ENCODE measurements around the gene SNX9. TPM values are rescaled to one million over a fixed set of nuclear protein-coding genes. Genes with fewer than 3 reads are reported as not detected.

Gene SNX9
- total and polyA plus RNA-seq, 10 of the 15 experiments (the other 5 are each of a cell fraction or from before 2014, with no cell fraction given), result 0.03 to 2.0 (median 0.37) TPM

DNA sequence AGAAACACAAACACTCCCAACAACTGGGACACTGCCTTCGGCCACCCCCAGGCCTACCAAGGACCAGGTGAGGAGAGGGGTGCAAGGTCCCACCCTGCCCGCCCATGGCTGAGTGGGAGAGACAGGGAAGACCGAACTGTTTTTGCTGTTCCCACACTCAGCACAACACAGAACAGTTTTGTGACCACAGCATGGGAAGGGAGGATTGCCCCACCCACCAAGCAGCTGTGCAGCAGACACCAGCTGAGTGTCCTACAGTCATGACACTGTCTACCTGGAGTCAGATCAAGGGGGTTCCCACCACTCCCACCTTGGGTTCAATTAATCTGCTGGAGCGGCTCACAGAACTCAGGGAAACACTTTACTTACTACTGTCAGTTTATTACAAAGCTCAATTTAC is 73.9 kb downstream of the SNX9 start:
- ChIA-PET CTCF (interaction anchor here (1.4 to 1.7 kb wide), 2 partner anchors 11 to 23 kb away, joined by 4 read pairs; no protein-coding TSS in a partner anchor), POLR2A (no interaction called here), RAD21 (ENCODE audit: unreplicated experiment) (no interaction called here), SMC1A (ENCODE audit: uncharacterized antibody, unreplicated experiment) (interaction anchor here (0.9 to 1.6 kb wide), 2 partner anchors 16 to 23 kb away, joined by 3 to 4 read pairs; no protein-coding TSS in a partner anchor)
- H3K36me3 ChIP-seq (ENCODE audit: control insufficient read depth in 2 of 2, insufficient read depth in 2 of 2, low read length in 1 of 2), result no peaks in the 10 kb centered on the region
- WGBS (ENCODE audit: insufficient coverage, insufficient replicate concordance, low lambda C conversion rate, missing lambda C conversion rate), result 84% methylated on average over 4 of the region's 4 CpGs
- H3K4me2 ChIP-seq (ENCODE audit: control insufficient read depth, insufficient read depth), result no peak overlapping the region
- no peak overlapping the region for H3K9ac ChIP-seq (ENCODE audit: control insufficient read depth, insufficient read depth, low read length)
- H3K27ac ChIP-seq (ENCODE audit: control insufficient read depth, insufficient read depth), result no peak overlapping the region
- no peaks in the 10 kb centered on the region for H3K79me2 ChIP-seq (ENCODE audit: control insufficient read depth, insufficient read depth, low read length)
- H3K27me3 ChIP-seq (replicated peaks in 1 of 2; ENCODE audit: control insufficient read depth in 2 of 2, insufficient read depth in 2 of 2, low read length in 1 of 2), result no peaks in the 10 kb centered on the region
- no peak for TF ChIP-seq DPF2 (IDR thresholded peaks at IDR 0.05)
- TF ChIP-seq ZNF217 (IDR thresholded peaks at IDR 0.05), result no peak
- no peak for TF ChIP-seq MTA2 (IDR thresholded peaks at IDR 0.05; ENCODE audit: low read depth)
- TF ChIP-seq CBFB (IDR thresholded peaks at IDR 0.05; ENCODE audit: low read depth), result no peak
- no peak for TF ChIP-seq SUPT20H (IDR thresholded peaks at IDR 0.05; ENCODE audit: borderline replicate concordance, control insufficient read depth, low read depth, low read length)
- TF ChIP-seq RELA (IDR thresholded peaks at IDR 0.05; ENCODE audit: borderline replicate concordance, partially characterized antibody), result no peak
- TF ChIP-seq, protein P1, sequence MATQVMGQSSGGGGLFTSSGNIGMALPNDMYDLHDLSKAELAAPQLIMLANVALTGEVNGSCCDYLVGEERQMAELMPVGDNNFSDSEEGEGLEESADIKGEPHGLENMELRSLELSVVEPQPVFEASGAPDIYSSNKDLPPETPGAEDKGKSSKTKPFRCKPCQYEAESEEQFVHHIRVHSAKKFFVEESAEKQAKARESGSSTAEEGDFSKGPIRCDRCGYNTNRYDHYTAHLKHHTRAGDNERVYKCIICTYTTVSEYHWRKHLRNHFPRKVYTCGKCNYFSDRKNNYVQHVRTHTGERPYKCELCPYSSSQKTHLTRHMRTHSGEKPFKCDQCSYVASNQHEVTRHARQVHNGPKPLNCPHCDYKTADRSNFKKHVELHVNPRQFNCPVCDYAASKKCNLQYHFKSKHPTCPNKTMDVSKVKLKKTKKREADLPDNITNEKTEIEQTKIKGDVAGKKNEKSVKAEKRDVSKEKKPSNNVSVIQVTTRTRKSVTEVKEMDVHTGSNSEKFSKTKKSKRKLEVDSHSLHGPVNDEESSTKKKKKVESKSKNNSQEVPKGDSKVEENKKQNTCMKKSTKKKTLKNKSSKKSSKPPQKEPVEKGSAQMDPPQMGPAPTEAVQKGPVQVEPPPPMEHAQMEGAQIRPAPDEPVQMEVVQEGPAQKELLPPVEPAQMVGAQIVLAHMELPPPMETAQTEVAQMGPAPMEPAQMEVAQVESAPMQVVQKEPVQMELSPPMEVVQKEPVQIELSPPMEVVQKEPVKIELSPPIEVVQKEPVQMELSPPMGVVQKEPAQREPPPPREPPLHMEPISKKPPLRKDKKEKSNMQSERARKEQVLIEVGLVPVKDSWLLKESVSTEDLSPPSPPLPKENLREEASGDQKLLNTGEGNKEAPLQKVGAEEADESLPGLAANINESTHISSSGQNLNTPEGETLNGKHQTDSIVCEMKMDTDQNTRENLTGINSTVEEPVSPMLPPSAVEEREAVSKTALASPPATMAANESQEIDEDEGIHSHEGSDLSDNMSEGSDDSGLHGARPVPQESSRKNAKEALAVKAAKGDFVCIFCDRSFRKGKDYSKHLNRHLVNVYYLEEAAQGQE (IDR thresholded peaks at IDR 0.05; ENCODE audit: low read depth, low read length), result no peak
- TF ChIP-seq SMC3 (IDR thresholded peaks at IDR 0.05; ENCODE audit: borderline replicate concordance, low read length), result no peak
- TF ChIP-seq, protein P2, sequence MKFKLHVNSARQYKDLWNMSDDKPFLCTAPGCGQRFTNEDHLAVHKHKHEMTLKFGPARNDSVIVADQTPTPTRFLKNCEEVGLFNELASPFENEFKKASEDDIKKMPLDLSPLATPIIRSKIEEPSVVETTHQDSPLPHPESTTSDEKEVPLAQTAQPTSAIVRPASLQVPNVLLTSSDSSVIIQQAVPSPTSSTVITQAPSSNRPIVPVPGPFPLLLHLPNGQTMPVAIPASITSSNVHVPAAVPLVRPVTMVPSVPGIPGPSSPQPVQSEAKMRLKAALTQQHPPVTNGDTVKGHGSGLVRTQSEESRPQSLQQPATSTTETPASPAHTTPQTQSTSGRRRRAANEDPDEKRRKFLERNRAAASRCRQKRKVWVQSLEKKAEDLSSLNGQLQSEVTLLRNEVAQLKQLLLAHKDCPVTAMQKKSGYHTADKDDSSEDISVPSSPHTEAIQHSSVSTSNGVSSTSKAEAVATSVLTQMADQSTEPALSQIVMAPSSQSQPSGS (IDR thresholded peaks at IDR 0.05; ENCODE audit: low read length), result no peak
- TF ChIP-seq, protein P3, sequence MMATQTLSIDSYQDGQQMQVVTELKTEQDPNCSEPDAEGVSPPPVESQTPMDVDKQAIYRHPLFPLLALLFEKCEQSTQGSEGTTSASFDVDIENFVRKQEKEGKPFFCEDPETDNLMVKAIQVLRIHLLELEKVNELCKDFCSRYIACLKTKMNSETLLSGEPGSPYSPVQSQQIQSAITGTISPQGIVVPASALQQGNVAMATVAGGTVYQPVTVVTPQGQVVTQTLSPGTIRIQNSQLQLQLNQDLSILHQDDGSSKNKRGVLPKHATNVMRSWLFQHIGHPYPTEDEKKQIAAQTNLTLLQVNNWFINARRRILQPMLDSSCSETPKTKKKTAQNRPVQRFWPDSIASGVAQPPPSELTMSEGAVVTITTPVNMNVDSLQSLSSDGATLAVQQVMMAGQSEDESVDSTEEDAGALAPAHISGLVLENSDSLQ (IDR thresholded peaks at IDR 0.05), result no peak
- TF ChIP-seq, protein P4, sequence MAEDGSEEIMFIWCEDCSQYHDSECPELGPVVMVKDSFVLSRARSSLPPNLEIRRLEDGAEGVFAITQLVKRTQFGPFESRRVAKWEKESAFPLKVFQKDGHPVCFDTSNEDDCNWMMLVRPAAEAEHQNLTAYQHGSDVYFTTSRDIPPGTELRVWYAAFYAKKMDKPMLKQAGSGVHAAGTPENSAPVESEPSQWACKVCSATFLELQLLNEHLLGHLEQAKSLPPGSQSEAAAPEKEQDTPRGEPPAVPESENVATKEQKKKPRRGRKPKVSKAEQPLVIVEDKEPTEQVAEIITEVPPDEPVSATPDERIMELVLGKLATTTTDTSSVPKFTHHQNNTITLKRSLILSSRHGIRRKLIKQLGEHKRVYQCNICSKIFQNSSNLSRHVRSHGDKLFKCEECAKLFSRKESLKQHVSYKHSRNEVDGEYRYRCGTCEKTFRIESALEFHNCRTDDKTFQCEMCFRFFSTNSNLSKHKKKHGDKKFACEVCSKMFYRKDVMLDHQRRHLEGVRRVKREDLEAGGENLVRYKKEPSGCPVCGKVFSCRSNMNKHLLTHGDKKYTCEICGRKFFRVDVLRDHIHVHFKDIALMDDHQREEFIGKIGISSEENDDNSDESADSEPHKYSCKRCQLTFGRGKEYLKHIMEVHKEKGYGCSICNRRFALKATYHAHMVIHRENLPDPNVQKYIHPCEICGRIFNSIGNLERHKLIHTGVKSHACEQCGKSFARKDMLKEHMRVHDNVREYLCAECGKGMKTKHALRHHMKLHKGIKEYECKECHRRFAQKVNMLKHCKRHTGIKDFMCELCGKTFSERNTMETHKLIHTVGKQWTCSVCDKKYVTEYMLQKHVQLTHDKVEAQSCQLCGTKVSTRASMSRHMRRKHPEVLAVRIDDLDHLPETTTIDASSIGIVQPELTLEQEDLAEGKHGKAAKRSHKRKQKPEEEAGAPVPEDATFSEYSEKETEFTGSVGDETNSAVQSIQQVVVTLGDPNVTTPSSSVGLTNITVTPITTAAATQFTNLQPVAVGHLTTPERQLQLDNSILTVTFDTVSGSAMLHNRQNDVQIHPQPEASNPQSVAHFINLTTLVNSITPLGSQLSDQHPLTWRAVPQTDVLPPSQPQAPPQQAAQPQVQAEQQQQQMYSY (CRISPR knock-in tag; IDR thresholded peaks at IDR 0.05), result no peak
- in situ Hi-C loops (cut with MboI), result no loop called here
- no peak overlapping the region for H3K4me3 ChIP-seq
- DNase-seq (ENCODE audit: low read depth, low spot score) (no peak), FAIRE-seq (no peak), ATAC-seq (no peak)
- no peaks in the 10 kb centered on the region for H3K4me1 ChIP-seq (ENCODE audit: control insufficient read depth, insufficient read depth, low read length)
- intact Hi-C loops (cut with micrococcal nuclease; ENCODE audit: unreplicated experiment), result no loop called here
- H4K20me1 ChIP-seq (ENCODE audit: control insufficient read depth, insufficient read depth), result no peaks in the 10 kb centered on the region
- H3K9me3 ChIP-seq (replicated peaks; ENCODE audit: control insufficient read depth, insufficient read depth, low read length), result no peaks in the 10 kb centered on the region
- no TSS peak for BruUV-seq (replicated peaks)
- H2AFZ ChIP-seq (ENCODE audit: control insufficient read depth, low read depth, low read length), result no peak overlapping the region
